GM19467 (cell line): ENCODE data around the gene SMIM31.

ENCODE experiments used
- ATAC-seq: cut with Tn5 transposase; IDR thresholded peaks from one replicate; pipeline ENCODE4 v1.9.1; 2021; ENCODE audit warnings: mild to moderate bottlenecking, moderate library complexity; ENCODE audit not compliant: unreplicated experiment

SMIM31 gene

GRCh38 chr4:164753873-164754488 is at the start of gene SMIM31:
Gene SMIM31, plus strand, starts transcription at chr4:164754131. Its CDS starts 16,313 bp downstream, at chr4:164770444.
- no peak for ATAC-seq

- no peak for ATAC-seq
Measured at GRCh38 chr4:164706675-164707074, 47.3 kb upstream of the SMIM31 start.

GRCh38 chr4:164716901-164717300 is 37.0 kb upstream of the SMIM31 start:
- peak; percentile 81 for ATAC-seq

- ATAC-seq, result no peak
Measured at GRCh38 chr4:164718827-164719226, 35.1 kb upstream of the SMIM31 start.

- ATAC-seq, result no peak
Measured at GRCh38 chr4:164725066-164725465, 28.9 kb upstream of the SMIM31 start.

- ATAC-seq, result no peak
Measured at GRCh38 chr4:164730705-164731393, 23.1 kb upstream of the SMIM31 start.

- peak; percentile 81 for ATAC-seq
Measured at GRCh38 chr4:164731827-164732474, 22.0 kb upstream of the SMIM31 start.

GRCh38 chr4:164734484-164734883 is 19.4 kb upstream of the SMIM31 start:
- no peak for ATAC-seq

- ATAC-seq, result no peak
Measured at GRCh38 chr4:164748375-164748774, 5.6 kb upstream of the SMIM31 start.

- ATAC-seq, result no peak
Measured at GRCh38 chr4:164755432-164755831, 1.5 kb downstream of the SMIM31 start.

GRCh38 chr4:164756686-164757085 is 2.8 kb downstream of the SMIM31 start:
- ATAC-seq, result no peak

- ATAC-seq, result no peak
Measured at GRCh38 chr4:164761241-164761640, 7.3 kb downstream of the SMIM31 start.

- no peak for ATAC-seq
Measured at GRCh38 chr4:164761746-164762275, 7.9 kb downstream of the SMIM31 start.

- ATAC-seq, result no peak
Measured at GRCh38 chr4:164765096-164765495, 11.2 kb downstream of the SMIM31 start.

- no peak for ATAC-seq
Measured at GRCh38 chr4:164765833-164766232, 11.9 kb downstream of the SMIM31 start.

- ATAC-seq, result no peak
Measured at GRCh38 chr4:164768516-164768915, 14.6 kb downstream of the SMIM31 start.

GRCh38 chr4:164770010-164770724 is 16.2 kb downstream of the SMIM31 start:
- ATAC-seq, result no peak

GRCh38 chr4:164771088-164771487 is 17.2 kb downstream of the SMIM31 start:
- no peak for ATAC-seq

- ATAC-seq, result no peak
Measured at GRCh38 chr4:164772076-164772475, 18.1 kb downstream of the SMIM31 start.

- ATAC-seq, result no peak
Measured at GRCh38 chr4:164779080-164779479, 25.1 kb downstream of the SMIM31 start.

- ATAC-seq, result peak; percentile 67
Measured at GRCh38 chr4:164779811-164780216, 25.9 kb downstream of the SMIM31 start.
